SK-N-MC (cell line): ENCODE data around the gene ZNF143.

Experiments used
- EZH2 ChIP-seq: fragments of 200-600 bp; sonication (generic); IDR thresholded peaks from one replicate; pipeline ENCODE4 v1.6.1; 2017; ENCODE audit warnings: antibody characterized with exemption
- FOXP2 ChIP-seq: optimal IDR thresholded peaks from 2 replicates; pipeline ENCODE3; 2011; ENCODE audit warnings: mild to moderate bottlenecking, moderate library complexity; ENCODE audit not compliant: insufficient read depth; ENCODE audit errors: extremely low read length, control extremely low read depth
- POLR2AphosphoS5 ChIP-seq: IDR thresholded peaks from 2 replicates; pipeline ENCODE4 v1.6.1; 2012; ENCODE audit warnings: mild to moderate bottlenecking, low read depth, low read length, borderline replicate concordance

DNA sequence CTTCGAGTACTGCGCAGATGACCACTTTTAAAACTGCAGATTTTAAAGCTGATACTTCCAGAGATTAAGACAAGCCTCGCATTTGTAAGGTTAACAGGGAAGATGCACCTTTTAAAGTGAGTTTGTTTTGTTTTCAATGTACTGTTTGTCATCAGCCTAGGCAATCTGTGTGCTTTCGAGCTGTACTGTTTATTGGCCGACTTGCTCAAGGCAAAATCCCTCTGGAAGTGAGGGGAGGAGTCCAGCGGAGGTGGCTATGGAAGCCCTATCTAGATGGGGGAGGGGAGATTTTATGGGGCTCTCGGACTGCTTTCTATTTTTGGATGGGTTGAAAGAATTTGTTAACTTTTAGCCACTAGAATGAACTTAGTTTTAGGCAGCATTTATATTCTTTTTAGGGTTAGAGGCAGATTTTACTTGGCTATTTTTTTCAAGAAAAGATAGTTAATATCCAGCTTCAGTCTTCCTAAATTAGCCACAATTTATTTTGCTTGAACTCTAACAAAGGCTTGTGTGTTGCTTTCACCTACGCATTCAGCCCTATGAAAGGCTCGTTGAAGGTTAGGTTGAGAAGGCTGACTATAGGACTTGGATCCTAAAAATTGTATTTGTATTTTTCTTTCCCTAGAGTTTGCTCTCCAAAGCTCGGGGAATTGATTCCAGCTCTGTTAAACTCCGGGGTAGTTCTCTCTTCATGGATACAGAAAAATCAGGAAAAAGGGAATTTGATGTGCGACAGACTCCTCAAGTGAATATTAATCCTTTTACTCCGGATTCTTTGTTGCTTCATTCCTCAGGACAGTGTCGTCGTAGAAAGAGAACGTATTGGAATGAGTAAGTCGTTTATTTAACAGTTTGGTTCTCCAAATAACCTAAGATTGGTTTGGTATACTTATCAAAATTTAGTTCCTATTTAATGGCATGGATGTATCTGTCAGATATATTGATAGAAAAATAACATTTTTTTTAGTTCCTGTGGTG, 114.7 kb downstream of the ZNF143 start:
- TF ChIP-seq EZH2, result no peak
- no peak; the same call in 1 of the 2 replicates for TF ChIP-seq POLR2AphosphoS5
- TF ChIP-seq FOXP2, result no peak
